Esophagus muscularis mucosa (tissue), 3 donors: ENCODE data around the gene LRPPRC.

Experiments
- POLR2A ChIP-seq: fragments of 450-650 bp; IDR thresholded peaks from one replicate; pipeline ENCODE4 v1.6.1; 2017; ENCODE audit warnings: antibody characterized with exemption, moderate library complexity, mild to moderate bottlenecking, low read depth
- POLR2AphosphoS5 ChIP-seq, 2 donors: sonication (generic); formaldehyde crosslinking; IDR thresholded peaks; one replicate each; pipeline ENCODE4 v1.6.1; 2017; ENCODE audit warnings: antibody characterized with exemption in 2 of 2
- TF ChIP-seq, protein P1 (sequence below), 3 experiments: fragments of 200-600 bp in 2 of 3; fragments of 450-650 bp in 1 of 3; sonication (generic) in 2 of 3; IDR thresholded peaks; one replicate each; pipeline ENCODE4 v1.5.1; 2017 to 2019; ENCODE audit warnings: antibody characterized with exemption in 3 of 3, mild to moderate bottlenecking in 2 of 3, moderate library complexity in 1 of 3

GRCh38 chr2:43846140-43846793 lies 149.5 kb downstream of the LRPPRC start:
- TF ChIP-seq, protein P1, sequence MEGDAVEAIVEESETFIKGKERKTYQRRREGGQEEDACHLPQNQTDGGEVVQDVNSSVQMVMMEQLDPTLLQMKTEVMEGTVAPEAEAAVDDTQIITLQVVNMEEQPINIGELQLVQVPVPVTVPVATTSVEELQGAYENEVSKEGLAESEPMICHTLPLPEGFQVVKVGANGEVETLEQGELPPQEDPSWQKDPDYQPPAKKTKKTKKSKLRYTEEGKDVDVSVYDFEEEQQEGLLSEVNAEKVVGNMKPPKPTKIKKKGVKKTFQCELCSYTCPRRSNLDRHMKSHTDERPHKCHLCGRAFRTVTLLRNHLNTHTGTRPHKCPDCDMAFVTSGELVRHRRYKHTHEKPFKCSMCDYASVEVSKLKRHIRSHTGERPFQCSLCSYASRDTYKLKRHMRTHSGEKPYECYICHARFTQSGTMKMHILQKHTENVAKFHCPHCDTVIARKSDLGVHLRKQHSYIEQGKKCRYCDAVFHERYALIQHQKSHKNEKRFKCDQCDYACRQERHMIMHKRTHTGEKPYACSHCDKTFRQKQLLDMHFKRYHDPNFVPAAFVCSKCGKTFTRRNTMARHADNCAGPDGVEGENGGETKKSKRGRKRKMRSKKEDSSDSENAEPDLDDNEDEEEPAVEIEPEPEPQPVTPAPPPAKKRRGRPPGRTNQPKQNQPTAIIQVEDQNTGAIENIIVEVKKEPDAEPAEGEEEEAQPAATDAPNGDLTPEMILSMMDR (IDR thresholded peaks at IDR 0.05) = no peak
- TF ChIP-seq POLR2AphosphoS5 (IDR thresholded peaks at IDR 0.05) (no peak), POLR2A (no peak)
